H1 (cell line): ENCODE data around the gene NID1. TPM values are rescaled to one million over a fixed set of nuclear protein-coding genes. Genes with fewer than 3 reads are reported as not detected.

Experiments
- CTCF ChIA-PET: fragments of 300-600 bp; sonication (Branson Sonifier 250); formaldehyde crosslinking; loops from one replicate; lab custom pipeline; 2021; ENCODE audit not compliant: partially characterized antibody; lab: Charles Lee
- POLR2A ChIA-PET: fragments of 300-600 bp; sonication (Branson Sonifier 250); formaldehyde crosslinking; loops from one replicate; lab custom pipeline; 2021; ENCODE audit warnings: inconsistent platforms; ENCODE audit not compliant: partially characterized antibody; lab: Charles Lee
- DNase-seq, 2 experiments: peaks; one replicate each; pipeline versions ENCODE4 v3.0.0 to v3.0.0-alpha.2; 2010 to 2022; ENCODE audit warnings: low spot score in 2 of 2, low read depth in 1 of 2, mixed read lengths in 1 of 2
- FAIRE-seq: peaks from 2 replicates; lab custom pipeline; 2011; peaks lifted over from hg19 to GRCh38; lab: Jason Lieb, UNC
- H2AFZ ChIP-seq: 2 replicates; pipeline ENCODE4 v1.8.1; 2012; ENCODE audit warnings: low read length, inconsistent platforms
- H2AK5ac ChIP-seq: 2 replicates; pipeline ENCODE4 v1.6.1; 2013; ENCODE audit warnings: low read depth, low read length
- H2BK120ac ChIP-seq: replicated peaks from 2 replicates; pipeline ENCODE3; 2013; ENCODE audit warnings: low read depth, low read length, inconsistent platforms
- H2BK12ac ChIP-seq: 2 replicates; pipeline ENCODE4 v1.6.1; 2013; ENCODE audit warnings: low read depth, low read length
- H2BK15ac ChIP-seq: 2 replicates; pipeline ENCODE4 v1.6.1; 2013; ENCODE audit warnings: low read length
- H2BK20ac ChIP-seq: 2 replicates; pipeline ENCODE4 v1.6.1; 2013; ENCODE audit warnings: low read length
- H2BK5ac ChIP-seq: 2 replicates; pipeline ENCODE4 v1.6.1; 2013; ENCODE audit warnings: low read depth, low read length
- H3K14ac ChIP-seq: 2 replicates; pipeline ENCODE4 v1.6.1; 2013; ENCODE audit warnings: inconsistent platforms; ENCODE audit not compliant: insufficient read length
- H3K18ac ChIP-seq: 2 replicates; pipeline ENCODE4 v1.6.1; 2013; ENCODE audit warnings: low read length; ENCODE audit errors: extremely low read depth
- H3K23ac ChIP-seq: 2 replicates; pipeline ENCODE4 v1.6.1; 2013; ENCODE audit warnings: inconsistent platforms; ENCODE audit not compliant: insufficient read length
- H3K23me2 ChIP-seq: 2 replicates; pipeline ENCODE4 v1.6.1; 2013; ENCODE audit warnings: low read depth, low read length
- H3K27ac ChIP-seq: 2 replicates; pipeline ENCODE4 v1.6.1; 2011; ENCODE audit warnings: low read depth, low read length, inconsistent platforms
- H3K27me3 ChIP-seq, 4 experiments: replicated peaks in 1 of 4; 1 replicate in 1 of 4; 2 replicates in 3 of 4; pipeline versions ENCODE4 v1.6.1 to v1.8.1; 2011 to 2013; ENCODE audit warnings: low read length in 3 of 4, mild to moderate bottlenecking in 3 of 4, inconsistent platforms in 2 of 4, mixed read lengths in 2 of 4, moderate library complexity in 1 of 4; ENCODE audit not compliant: control insufficient read depth in 3 of 4, insufficient read depth in 3 of 4; ENCODE audit errors: extremely low read depth in 1 of 4
- H3K36me3 ChIP-seq, 4 experiments: 2 replicates each; pipeline versions ENCODE4 v1.6.1 to v1.8.1; 2011 to 2013; ENCODE audit warnings: mild to moderate bottlenecking in 4 of 4, low read length in 3 of 4, moderate library complexity in 2 of 4, control low read depth in 1 of 4, inconsistent platforms in 1 of 4; ENCODE audit not compliant: insufficient read depth in 4 of 4, control insufficient read depth in 2 of 4
- H3K4ac ChIP-seq: replicated peaks from 2 replicates; pipeline ENCODE3; 2013; ENCODE audit warnings: low read length, low read depth, mixed read lengths, inconsistent platforms; ENCODE audit not compliant: insufficient read length
- H3K4me1 ChIP-seq, 4 experiments: replicated peaks in 1 of 4; 1 replicate in 1 of 4; 2 replicates in 3 of 4; pipeline versions ENCODE4 v1.6.1 to v1.8.1; 2011 to 2013; ENCODE audit warnings: low read length in 3 of 4, inconsistent platforms in 2 of 4, mixed read lengths in 1 of 4; ENCODE audit not compliant: insufficient read depth in 4 of 4, control insufficient read depth in 3 of 4
- H3K4me2 ChIP-seq, 2 experiments: 2 replicates each; pipeline versions ENCODE4 v1.6.1 to v1.8.1; 2011 to 2013; ENCODE audit warnings: low read depth in 2 of 2, low read length in 2 of 2, control low read depth in 1 of 2, inconsistent platforms in 1 of 2, mild to moderate bottlenecking in 1 of 2; ENCODE audit not compliant: insufficient read depth in 1 of 2
- H3K4me3 ChIP-seq, 4 experiments: fragments of 200-600, 300-600 bp in 1 of 4; sonication (generic), shearing (Covaris generic), sonication (Bioruptor Twin) in 1 of 4; 2 replicates each; pipeline versions ENCODE4 v1.5.1 to v1.8.1; 2011 to 2016; ENCODE audit warnings: low read length in 4 of 4, low read depth in 3 of 4, control low read depth in 2 of 4, inconsistent platforms in 2 of 4, mild to moderate bottlenecking in 2 of 4, mixed read lengths in 1 of 4, moderate library complexity in 1 of 4; ENCODE audit not compliant: insufficient read depth in 2 of 4; ENCODE audit errors: extremely low read depth in 1 of 4
- H3K56ac ChIP-seq: replicated peaks from 2 replicates; pipeline ENCODE3; 2013; ENCODE audit warnings: low read depth, mild to moderate bottlenecking, mixed read lengths, low read length, inconsistent platforms; ENCODE audit not compliant: insufficient read length
- H3K79me1 ChIP-seq: 2 replicates; pipeline ENCODE4 v1.6.1; 2013; ENCODE audit warnings: low read depth, low read length, control low read depth
- H3K79me2 ChIP-seq, 2 experiments: 2 replicates each; pipeline versions ENCODE4 v1.6.1 to v1.8.1; 2012 to 2013; ENCODE audit warnings: low read length in 2 of 2, mild to moderate bottlenecking in 2 of 2, inconsistent platforms in 1 of 2; ENCODE audit not compliant: insufficient read depth in 2 of 2, control insufficient read depth in 1 of 2
- H3K9ac ChIP-seq, 4 experiments: replicated peaks in 1 of 4; 1 replicate in 1 of 4; 2 replicates in 3 of 4; pipeline versions ENCODE4 v1.6.1 to v1.8.1; 2011 to 2013; ENCODE audit warnings: low read depth in 3 of 4, low read length in 3 of 4, control low read depth in 2 of 4, mild to moderate bottlenecking in 2 of 4, moderate library complexity in 2 of 4, inconsistent platforms in 1 of 4; ENCODE audit errors: extremely low read depth in 1 of 4
- H3K9me3 ChIP-seq, 2 experiments: 2 replicates each; pipeline versions ENCODE4 v1.6.1 to v1.8.1; 2012 to 2013; ENCODE audit warnings: mild to moderate bottlenecking in 2 of 2, moderate library complexity in 2 of 2, control low read depth in 1 of 2, inconsistent platforms in 1 of 2, low read depth in 1 of 2, low read length in 1 of 2, mixed read lengths in 1 of 2; ENCODE audit not compliant: insufficient read depth in 2 of 2
- H4K20me1 ChIP-seq, 2 experiments: replicated peaks in 1 of 2; 2 replicates each; pipeline versions ENCODE3 to v1.8.1; 2011 to 2013; ENCODE audit warnings: inconsistent platforms in 2 of 2, low read length in 2 of 2, mild to moderate bottlenecking in 1 of 2; ENCODE audit not compliant: insufficient read depth in 2 of 2, control insufficient read depth in 1 of 2
- H4K5ac ChIP-seq: 2 replicates; pipeline ENCODE4 v1.6.1; 2013; ENCODE audit warnings: low read length, low read depth, mixed read lengths, inconsistent platforms; ENCODE audit not compliant: insufficient read length
- H4K8ac ChIP-seq: 2 replicates; pipeline ENCODE4 v1.8.0; 2013; ENCODE audit warnings: mild to moderate bottlenecking, moderate library complexity, low read length, inconsistent platforms; ENCODE audit not compliant: insufficient read depth; ENCODE audit errors: extremely low read depth
- H4K91ac ChIP-seq: replicated peaks from 2 replicates; pipeline ENCODE3; 2013; ENCODE audit warnings: low read length, mixed read lengths, inconsistent platforms; ENCODE audit not compliant: insufficient read length
- ASH2L ChIP-seq: fragments of 200-600, 300-600 bp; sonication (generic); IDR thresholded peaks from one replicate; pipeline ENCODE4 v1.7.1; 2017; ENCODE audit warnings: low read length
- MAFK ChIP-seq: IDR thresholded peaks from 2 replicates; pipeline ENCODE4 v1.6.1; 2012; ENCODE audit warnings: low read depth, mild to moderate bottlenecking, improper control_type of control experiment, low read length
- POU5F1 ChIP-seq: IDR thresholded peaks from 2 replicates; pipeline ENCODE4 v1.6.1; 2011; ENCODE audit warnings: low read depth, mild to moderate bottlenecking, low read length, moderate library complexity
- RFX5 ChIP-seq: IDR thresholded peaks from 2 replicates; pipeline ENCODE4 v1.6.1; 2011; ENCODE audit warnings: low read depth, low read length, improper control_type of control experiment, borderline replicate concordance
- SP4 ChIP-seq: IDR thresholded peaks from 2 replicates; pipeline ENCODE4 v1.6.1; 2012; ENCODE audit warnings: low read length, inconsistent platforms
- SUZ12 ChIP-seq: fragments of 200-600 bp; sonication (generic); IDR thresholded peaks from 2 replicates; pipeline ENCODE4 v1.6.1; 2012; ENCODE audit warnings: mild to moderate bottlenecking, inconsistent platforms, low read length, moderate library complexity, mixed read lengths
- TCF12 ChIP-seq: IDR thresholded peaks from 2 replicates; pipeline ENCODE4 v1.6.1; 2011; ENCODE audit warnings: low read depth, mild to moderate bottlenecking, low read length
- WGBS, 2 experiments: shearing (Covaris generic) in 1 of 2; methylation state at CpG; one replicate each; pipeline versions ENCODE4 v1.1.6 to v1.1.7; 2013 to 2015; ENCODE audit warnings: low lambda C conversion rate in 2 of 2, mixed read lengths in 2 of 2, inconsistent platforms in 1 of 2, low coverage in 1 of 2, missing lambda C conversion rate in 1 of 2; ENCODE audit not compliant: insufficient replicate concordance in 2 of 2, insufficient coverage in 1 of 2, insufficient read length in 1 of 2; ENCODE audit errors: extremely low coverage in 1 of 2, missing lambda C conversion rate in 1 of 2; 5-methylcytosine and 5-hydroxymethylcytosine counted together
- polyA plus RNA-seq, 7 experiments: library from polyadenylated mRNA; depleted of rRNA in 3 of 7; stranded (reverse) in 5 of 7; unstranded in 2 of 7; fragments of >200 nt in 5 of 7; fragments of 200-250 nt in 2 of 7; gene quantifications; 1 replicate in 5 of 7; 2 replicates in 1 of 7; 4 replicates in 1 of 7; pipeline versions ENCODE4 v1.2.1 to v1.2.3, GENCODE V29; 2011 to 2013; ENCODE audit warnings: missing spikeins in 2 of 7, mixed read lengths in 2 of 7
- total RNA-seq: library from RNA; stranded (reverse); fragmentation: NEBNext Ultra II Directional; extraction: Animal tissue kit (Norgen Biotek cat#: 25700); gene quantifications from 2 replicates; pipeline ENCODE4 v1.2.1, GENCODE V29; 2021

The NID1 gene
- total and polyA plus RNA-seq, 2 of the 8 experiments (the other 6 are each of a cell fraction or from before 2014, with no cell fraction given) = 20.9 to 25.4 TPM

GRCh38 chr1:235935235-235936225 is 129.4 kb downstream of the NID1 start:
- no peaks in the 10 kb centered on the region for H3K9me3 ChIP-seq
- no peak overlapping the region for H4K91ac ChIP-seq
- H2BK120ac ChIP-seq = no peak overlapping the region
- H2BK12ac ChIP-seq = no peak overlapping the region
- H3K56ac ChIP-seq = no peak overlapping the region
- no peak overlapping the region for H2AFZ ChIP-seq
- H3K4me2 ChIP-seq = no peak overlapping the region
- peaks cover 0 to 4% (median 1%) of the 10 kb centered on the region in 4 experiments; a peak in 3 of 7 replicates for H3K27me3 ChIP-seq
- H3K27ac ChIP-seq = no peak overlapping the region
- POLR2A ChIA-PET = interaction anchor here (0.6 kb wide), 1 partner anchor 11 kb away, joined by 4 read pairs; no protein-coding TSS in a partner anchor
- no peaks in the 10 kb centered on the region for H4K20me1 ChIP-seq
- no peaks in the 10 kb centered on the region for H3K79me2 ChIP-seq
- no peak overlapping the region for H2AK5ac ChIP-seq
- DNase-seq = no peak
- H3K36me3 ChIP-seq = no peaks in the 10 kb centered on the region
- H3K14ac ChIP-seq = no peak overlapping the region
- no peaks in the 10 kb centered on the region; the same call in 1 of the 2 replicates for H3K23me2 ChIP-seq
- no peak overlapping the region for H3K4ac ChIP-seq
- H3K79me1 ChIP-seq = no peaks in the 10 kb centered on the region
- CTCF ChIA-PET = interaction anchor here (1.0 to 1.4 kb wide), 2 partner anchors 9 to 90 kb away, joined by 3 read pairs; no protein-coding TSS in a partner anchor
- H3K4me1 ChIP-seq = peaks cover 0 to 3% (median 0%) of the 10 kb centered on the region in 4 experiments; a peak in 2 of 7 replicates
- no peak overlapping the region for H3K4me3 ChIP-seq
- H2BK5ac ChIP-seq = no peak overlapping the region
- no peak for TF ChIP-seq ASH2L
- no peak for TF ChIP-seq MAFK
- TF ChIP-seq POU5F1 = no peak
- no peak for TF ChIP-seq TCF12
- TF ChIP-seq SUZ12 = no peak
- no peak for TF ChIP-seq SP4
- TF ChIP-seq RFX5 = no peak
- TF ChIP-seq, all 59 proteins: peak for 0
- Histone ChIP-seq H3K9ac (no peak overlapping the region), H3K23ac (no peak overlapping the region), H4K8ac (no peak overlapping the region), H2BK15ac (no peak overlapping the region), H2BK20ac (no peak overlapping the region), H4K5ac (no peak overlapping the region), H3K18ac (no peak overlapping the region)
- no peak for FAIRE-seq
- 90% methylated on average over 17 of the region's 23 CpGs; no CpG with 5 or more reads in 1 of the 2 experiments for WGBS, 2 experiments
